Measurements from ENCODE around the gene EPHA4. TPM values are rescaled to one million over a fixed set of nuclear protein-coding genes. Genes with fewer than 3 reads are reported as not detected.

EPHA4 gene
- total RNA-seq, 1 experiment from 2014 or later, result 103 TPM

- DNase-seq (ENCODE audit: low spot score), result no peak
These were observed 95.9 kb downstream of the EPHA4 start for GRCh38 chr2:221476195-221476594.

GRCh38 chr2:221473451-221473850 is 98.7 kb downstream of the EPHA4 start:
- no peak for DNase-seq (ENCODE audit: low spot score)

GRCh38 chr2:221468317-221468716 is 103.8 kb downstream of the EPHA4 start:
- DNase-seq (ENCODE audit: low spot score), result no peak

- no peak for DNase-seq (ENCODE audit: low spot score)
These were observed 104.5 kb downstream of the EPHA4 start for GRCh38 chr2:221467610-221468009.

- no peak for DNase-seq (ENCODE audit: low spot score)
These were observed 105.4 kb downstream of the EPHA4 start for GRCh38 chr2:221466744-221467143.

GRCh38 chr2:221465776-221466175 is 106.3 kb downstream of the EPHA4 start:
- DNase-seq (ENCODE audit: low spot score), result peak; percentile 62

- no peak for DNase-seq (ENCODE audit: low spot score)
These were observed 107.1 kb downstream of the EPHA4 start for GRCh38 chr2:221464971-221465370.

GRCh38 chr2:221463241-221463896 is 108.7 kb downstream of the EPHA4 start:
- DNase-seq (ENCODE audit: low spot score), result no peak

GRCh38 chr2:221461901-221462300 is 110.2 kb downstream of the EPHA4 start:
- DNase-seq (ENCODE audit: low spot score), result no peak

GRCh38 chr2:221460136-221460535 is 112.0 kb downstream of the EPHA4 start:
- no peak for DNase-seq (ENCODE audit: low spot score)

- DNase-seq (ENCODE audit: low spot score), result no peak
These were observed 113.5 kb downstream of the EPHA4 start for GRCh38 chr2:221458578-221458977.

- DNase-seq (ENCODE audit: low spot score), result no peak
These were observed 116.9 kb downstream of the EPHA4 start for GRCh38 chr2:221455214-221455613.

GRCh38 chr2:221454459-221455105 is 117.5 kb downstream of the EPHA4 start:
- DNase-seq (ENCODE audit: low spot score), result no peak

- no peak for DNase-seq (ENCODE audit: low spot score)
These were observed 120.0 kb downstream of the EPHA4 start for GRCh38 chr2:221451862-221452788.

- DNase-seq (ENCODE audit: low spot score), result no peak
These were observed 121.8 kb downstream of the EPHA4 start for GRCh38 chr2:221450280-221450679.

GRCh38 chr2:221449406-221449805 is 122.7 kb downstream of the EPHA4 start:
- no peak for DNase-seq (ENCODE audit: low spot score)

GRCh38 chr2:221448844-221449390 is 123.2 kb downstream of the EPHA4 start:
- no peak for DNase-seq (ENCODE audit: low spot score)

GRCh38 chr2:221448057-221448843 is 123.9 kb downstream of the EPHA4 start:
- no peak for DNase-seq (ENCODE audit: low spot score)

GRCh38 chr2:221447310-221447709 is 124.8 kb downstream of the EPHA4 start:
- DNase-seq (ENCODE audit: low spot score), result no peak

- no peak for DNase-seq (ENCODE audit: low spot score)
These were observed 126.0 kb downstream of the EPHA4 start for GRCh38 chr2:221446140-221446539.

- no peak for DNase-seq (ENCODE audit: low spot score)
These were observed 128.0 kb downstream of the EPHA4 start for GRCh38 chr2:221444106-221444505.
